ENCODE results near the gene KLF6.

The KLF6 gene

GRCh38 chr10:3811291-3811870 is 26.4 kb upstream of the KLF6 start:
- no peak for DNase-seq (ENCODE audit: low read depth in 3 of 3, low spot score in 1 of 3)

GRCh38 chr10:3808689-3809199 is 23.7 kb upstream of the KLF6 start:
- no peak for DNase-seq (ENCODE audit: low read depth in 3 of 3, low spot score in 1 of 3)

- no peak for DNase-seq (ENCODE audit: low read depth in 3 of 3, low spot score in 1 of 3)
These were observed 23.0 kb upstream of the KLF6 start for GRCh38 chr10:3807928-3808496.

- DNase-seq (ENCODE audit: low read depth in 3 of 3, low spot score in 1 of 3) = no peak
These were observed 22.4 kb upstream of the KLF6 start for GRCh38 chr10:3807211-3807927.

GRCh38 chr10:3806603-3807002 is 21.6 kb upstream of the KLF6 start:
- no peak for DNase-seq (ENCODE audit: low read depth in 3 of 3, low spot score in 1 of 3)

- DNase-seq (ENCODE audit: low read depth in 3 of 3, low spot score in 1 of 3) = no peak
These were observed 20.9 kb upstream of the KLF6 start for GRCh38 chr10:3805791-3806461.

GRCh38 chr10:3805201-3805790 is 20.3 kb upstream of the KLF6 start:
- DNase-seq (ENCODE audit: low read depth in 3 of 3, low spot score in 1 of 3) = no peak

GRCh38 chr10:3803927-3804741 is 19.1 kb upstream of the KLF6 start:
- DNase-seq (ENCODE audit: low read depth in 3 of 3, low spot score in 1 of 3) = no peak

- no peak for DNase-seq (ENCODE audit: low read depth in 3 of 3, low spot score in 1 of 3)
These were observed 18.4 kb upstream of the KLF6 start for GRCh38 chr10:3803295-3803926.

- DNase-seq (ENCODE audit: low read depth in 3 of 3, low spot score in 1 of 3) = no peak
These were observed 17.7 kb upstream of the KLF6 start for GRCh38 chr10:3802526-3803265.

- no peak for DNase-seq (ENCODE audit: low read depth in 3 of 3, low spot score in 1 of 3)
These were observed 16.7 kb upstream of the KLF6 start for GRCh38 chr10:3801558-3802192.

GRCh38 chr10:3800586-3800985 is 15.6 kb upstream of the KLF6 start:
- DNase-seq (ENCODE audit: low read depth in 3 of 3, low spot score in 1 of 3) = no peak

GRCh38 chr10:3797750-3798149 is 12.7 kb upstream of the KLF6 start:
- DNase-seq (ENCODE audit: low read depth in 3 of 3, low spot score in 1 of 3) = no peak

GRCh38 chr10:3793553-3793952 is 8.5 kb upstream of the KLF6 start:
- DNase-seq (ENCODE audit: low read depth in 3 of 3, low spot score in 1 of 3) = no peak

GRCh38 chr10:3792710-3793219 is 7.8 kb upstream of the KLF6 start:
- DNase-seq (ENCODE audit: low read depth in 3 of 3, low spot score in 1 of 3) = no peak

GRCh38 chr10:3791974-3792633 is 7.1 kb upstream of the KLF6 start:
- no peak for DNase-seq (ENCODE audit: low read depth in 3 of 3, low spot score in 1 of 3)

- DNase-seq (ENCODE audit: low read depth in 3 of 3, low spot score in 1 of 3) = no peak
These were observed 5.8 kb upstream of the KLF6 start for GRCh38 chr10:3790858-3791257.

- no peak for DNase-seq (ENCODE audit: low read depth in 3 of 3, low spot score in 1 of 3)
These were observed 5.3 kb upstream of the KLF6 start for GRCh38 chr10:3790272-3790671.

All from stimulated activated CD4-positive, alpha-beta T cell treated with anti-CD3 and anti-CD28 coated beads, TNF-alpha, amount 100 ng/mL, for 1 hour (primary cell).